ENCODE data around the gene CAB39L. TPM values are rescaled to one million over a fixed set of nuclear protein-coding genes. Genes with fewer than 3 reads are reported as not detected.

CAB39L gene
- polyA plus RNA-seq, 1 donor (not counting 4 experiments of a cell fraction or from before 2014, with no cell fraction given): 10.1 TPM

- no peaks in the 10 kb centered on the region for H3K9me1 ChIP-seq (ENCODE audit: control insufficient read depth, extremely low read depth, insufficient read depth, low read length)
- no peaks in the 10 kb centered on the region for H3K9me3 ChIP-seq (ENCODE audit: control insufficient read depth, low read depth, low read length)
- H2AFZ ChIP-seq (ENCODE audit: control insufficient read depth, low read length): no peak overlapping the region
- DNase-seq (ENCODE audit: low read depth, low spot score) (no peak), FAIRE-seq (no peak)
- H3K9ac ChIP-seq (ENCODE audit: control insufficient read depth, extremely low read depth, insufficient read depth, low read length): no peak overlapping the region
- no peaks in the 10 kb centered on the region for H3K36me3 ChIP-seq (ENCODE audit: control insufficient read depth in 2 of 2, extremely low read depth in 1 of 2, insufficient read depth in 2 of 2, low read length in 2 of 2)
- H3K4me1 ChIP-seq (ENCODE audit: control insufficient read depth, extremely low read depth, insufficient read depth, low read length): no peaks in the 10 kb centered on the region
- H3K27ac ChIP-seq (ENCODE audit: control insufficient read depth, insufficient read depth, low read length): no peak overlapping the region
- no peak for TF ChIP-seq EZH2 (IDR thresholded peaks at IDR 0.05; ENCODE audit: low read length)
- TF ChIP-seq, protein P1, sequence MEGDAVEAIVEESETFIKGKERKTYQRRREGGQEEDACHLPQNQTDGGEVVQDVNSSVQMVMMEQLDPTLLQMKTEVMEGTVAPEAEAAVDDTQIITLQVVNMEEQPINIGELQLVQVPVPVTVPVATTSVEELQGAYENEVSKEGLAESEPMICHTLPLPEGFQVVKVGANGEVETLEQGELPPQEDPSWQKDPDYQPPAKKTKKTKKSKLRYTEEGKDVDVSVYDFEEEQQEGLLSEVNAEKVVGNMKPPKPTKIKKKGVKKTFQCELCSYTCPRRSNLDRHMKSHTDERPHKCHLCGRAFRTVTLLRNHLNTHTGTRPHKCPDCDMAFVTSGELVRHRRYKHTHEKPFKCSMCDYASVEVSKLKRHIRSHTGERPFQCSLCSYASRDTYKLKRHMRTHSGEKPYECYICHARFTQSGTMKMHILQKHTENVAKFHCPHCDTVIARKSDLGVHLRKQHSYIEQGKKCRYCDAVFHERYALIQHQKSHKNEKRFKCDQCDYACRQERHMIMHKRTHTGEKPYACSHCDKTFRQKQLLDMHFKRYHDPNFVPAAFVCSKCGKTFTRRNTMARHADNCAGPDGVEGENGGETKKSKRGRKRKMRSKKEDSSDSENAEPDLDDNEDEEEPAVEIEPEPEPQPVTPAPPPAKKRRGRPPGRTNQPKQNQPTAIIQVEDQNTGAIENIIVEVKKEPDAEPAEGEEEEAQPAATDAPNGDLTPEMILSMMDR (optimal IDR thresholded peaks at IDR 0.05 in 1 of 3, IDR thresholded peaks at IDR 0.05 in 1 of 3, conservative IDR thresholded peaks at IDR 0.05 in 1 of 3; ENCODE audit: extremely low read depth in 1 of 3, insufficient read depth in 2 of 3, low read length in 3 of 3): no peak
- dilution Hi-C loops (cut with MboI; ENCODE audit: extremely low pct_ligation_motif_present, low sequenced_read_pairs): no loop called here
- no peaks in the 10 kb centered on the region for H3K79me2 ChIP-seq (ENCODE audit: control insufficient read depth, insufficient read depth, low read length)
- H3K27me3 ChIP-seq (ENCODE audit: control insufficient read depth, extremely low read depth, insufficient read depth, low read length): no peaks in the 10 kb centered on the region
- H3K4me2 ChIP-seq (ENCODE audit: control insufficient read depth, extremely low read depth, insufficient read depth, low read depth, low read length): no peak overlapping the region
- no peak overlapping the region for H3K4me3 ChIP-seq (ENCODE audit: control insufficient read depth in 2 of 3, extremely low read depth in 1 of 3, insufficient read depth in 2 of 3, low read depth in 1 of 3, low read length in 3 of 3)
- H4K20me1 ChIP-seq (ENCODE audit: control insufficient read depth, extremely low read depth, insufficient read depth, low read length): no peaks in the 10 kb centered on the region
Measured at GRCh38 chr13:49395878-49396380, 47.9 kb downstream of the CAB39L start.

DNA sequence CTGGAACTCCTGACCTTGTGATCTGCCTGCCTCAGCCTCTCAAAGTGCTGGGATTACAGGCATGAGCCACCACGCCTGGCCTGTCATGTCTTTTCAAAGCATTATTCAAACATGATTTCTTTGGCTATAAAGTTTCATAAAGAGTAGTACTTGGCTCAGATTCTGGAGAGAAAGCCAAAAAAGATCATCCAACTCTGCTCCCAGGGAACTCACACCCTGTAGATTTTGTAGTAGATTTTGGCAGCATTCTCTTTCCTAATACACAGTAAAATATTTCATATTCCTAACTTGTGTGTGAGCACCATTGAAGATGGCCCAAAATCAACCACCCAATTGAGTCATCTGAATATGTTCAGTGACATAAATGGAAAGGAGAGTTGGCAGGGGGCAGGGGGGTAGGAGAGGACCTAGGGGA lies 48.4 kb downstream of the CAB39L start:
- Histone ChIP-seq H3K4me2 (ENCODE audit: control insufficient read depth, extremely low read depth, insufficient read depth, low read depth, low read length) (no peak overlapping the region), H3K9ac (ENCODE audit: control insufficient read depth, extremely low read depth, insufficient read depth, low read length) (no peak overlapping the region), H4K20me1 (ENCODE audit: control insufficient read depth, extremely low read depth, insufficient read depth, low read length) (no peaks in the 10 kb centered on the region), H2AFZ (ENCODE audit: control insufficient read depth, low read length) (no peak overlapping the region), H3K79me2 (ENCODE audit: control insufficient read depth, insufficient read depth, low read length) (no peaks in the 10 kb centered on the region), H3K9me1 (ENCODE audit: control insufficient read depth, extremely low read depth, insufficient read depth, low read length) (no peaks in the 10 kb centered on the region), H3K9me3 (ENCODE audit: control insufficient read depth, low read depth, low read length) (no peaks in the 10 kb centered on the region), H3K4me1 (ENCODE audit: control insufficient read depth, extremely low read depth, insufficient read depth, low read length) (no peaks in the 10 kb centered on the region), H3K27ac (ENCODE audit: control insufficient read depth, insufficient read depth, low read length) (no peak overlapping the region), H3K4me3 (ENCODE audit: control insufficient read depth in 2 of 3, extremely low read depth in 1 of 3, insufficient read depth in 2 of 3, low read depth in 1 of 3, low read length in 3 of 3) (no peak overlapping the region), H3K27me3 (ENCODE audit: control insufficient read depth, extremely low read depth, insufficient read depth, low read length) (no peaks in the 10 kb centered on the region), H3K36me3 (ENCODE audit: control insufficient read depth in 2 of 2, extremely low read depth in 1 of 2, insufficient read depth in 2 of 2, low read length in 2 of 2) (no peaks in the 10 kb centered on the region)
- FAIRE-seq (no peak), DNase-seq (ENCODE audit: low read depth, low spot score) (no peak)
- dilution Hi-C loops (cut with MboI; ENCODE audit: extremely low pct_ligation_motif_present, low sequenced_read_pairs): no loop called here
- no peak for TF ChIP-seq EZH2 (IDR thresholded peaks at IDR 0.05; ENCODE audit: low read length)
- TF ChIP-seq, protein P1 (optimal IDR thresholded peaks at IDR 0.05 in 1 of 3, IDR thresholded peaks at IDR 0.05 in 1 of 3, conservative IDR thresholded peaks at IDR 0.05 in 1 of 3; ENCODE audit: extremely low read depth in 1 of 3, insufficient read depth in 2 of 3, low read length in 3 of 3): no peak

Measured in keratinocyte (primary cell).